H1 (cell line): Measurements from ENCODE around the gene DOHH. TPM values are rescaled to one million over a fixed set of nuclear protein-coding genes. Genes with fewer than 3 reads are reported as not detected.

ENCODE experiments used
- CEBPB ChIP-seq: IDR thresholded peaks from 2 replicates; pipeline ENCODE4 v1.6.1; 2012; ENCODE audit warnings: low read depth, low read length
- JUND ChIP-seq: IDR thresholded peaks from 2 replicates; pipeline ENCODE4 v1.6.1; 2011; ENCODE audit warnings: mild to moderate bottlenecking, improper control_type of control experiment, low read length
- NANOG ChIP-seq: IDR thresholded peaks from 2 replicates; pipeline ENCODE4 v1.6.1; 2011; ENCODE audit warnings: low read length, low read depth, mild to moderate bottlenecking, inconsistent platforms; ENCODE audit not compliant: insufficient read depth, poor library complexity, severe bottlenecking
- polyA plus RNA-seq, 7 experiments: library from polyadenylated mRNA; depleted of rRNA in 3 of 7; stranded (reverse) in 5 of 7; unstranded in 2 of 7; fragments of >200 nt in 5 of 7; fragments of 200-250 nt in 2 of 7; gene quantifications; 1 replicate in 5 of 7; 2 replicates in 1 of 7; 4 replicates in 1 of 7; pipeline versions ENCODE4 v1.2.1 to v1.2.3, GENCODE V29; 2011 to 2013; ENCODE audit warnings: missing spikeins in 2 of 7, mixed read lengths in 2 of 7
- total RNA-seq: library from RNA; stranded (reverse); fragmentation: NEBNext Ultra II Directional; extraction: Animal tissue kit (Norgen Biotek cat#: 25700); gene quantifications from 2 replicates; pipeline ENCODE4 v1.2.1, GENCODE V29; 2021

The DOHH gene
- total and polyA plus RNA-seq, 2 of the 8 experiments (the other 6 are each of a cell fraction or from before 2014, with no cell fraction given): 7.3 to 17.7 TPM

DNA sequence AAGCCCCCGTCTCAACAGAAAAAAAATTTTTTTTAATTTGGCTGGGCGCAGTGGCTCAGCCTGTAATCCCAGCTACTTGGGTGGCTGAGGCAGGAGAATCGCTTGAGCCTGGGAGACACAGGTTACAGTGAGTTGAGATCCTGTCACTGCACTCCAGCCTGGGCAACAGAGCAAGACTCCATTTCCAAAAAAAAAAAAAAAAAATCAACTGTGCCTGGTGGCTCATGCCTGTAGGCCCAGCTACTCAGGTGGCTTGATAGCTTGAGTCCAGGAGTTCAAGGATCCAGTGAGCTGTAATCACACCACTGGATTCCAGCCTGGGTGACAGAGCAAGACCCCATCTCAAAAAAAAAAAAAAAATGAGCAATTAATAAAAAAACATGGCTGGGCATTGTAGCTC, 1.3 kb upstream of the DOHH start (continued):
- no peak for TF ChIP-seq JUND
- no peak for TF ChIP-seq NANOG
- TF ChIP-seq CEBPB: no peak
